Neural cell (in vitro differentiated cells): ENCODE data around the gene TRIM43B.

ENCODE experiments used
- EP300 ChIP-seq: fragments of 450-650 bp; conservative IDR thresholded peaks from 2 replicates; pipeline ENCODE4 v1.6.1; 2014; ENCODE audit warnings: antibody characterized with exemption, mild to moderate bottlenecking, moderate library complexity; ENCODE audit not compliant: poor library complexity, severe bottlenecking
- EZH2 ChIP-seq: fragments of 200-600, 300-800 bp; shearing (Covaris generic), sonication (generic); IDR thresholded peaks from 2 replicates; pipeline ENCODE4 v1.6.1; 2014; ENCODE audit warnings: antibody characterized with exemption, low read length, borderline replicate concordance, mild to moderate bottlenecking; ENCODE audit not compliant: insufficient read depth, poor library complexity, severe bottlenecking
- TF ChIP-seq, protein P1 (sequence below): IDR thresholded peaks from 2 replicates; pipeline ENCODE4 v1.6.1; 2012; ENCODE audit warnings: borderline replicate concordance
- TF ChIP-seq, protein P2 (sequence below): fragments of 450-650 bp; IDR thresholded peaks from 2 replicates; pipeline ENCODE4 v1.5.1; 2014; ENCODE audit warnings: antibody characterized with exemption, mild to moderate bottlenecking, moderate library complexity; ENCODE audit not compliant: poor library complexity, severe bottlenecking

DNA sequence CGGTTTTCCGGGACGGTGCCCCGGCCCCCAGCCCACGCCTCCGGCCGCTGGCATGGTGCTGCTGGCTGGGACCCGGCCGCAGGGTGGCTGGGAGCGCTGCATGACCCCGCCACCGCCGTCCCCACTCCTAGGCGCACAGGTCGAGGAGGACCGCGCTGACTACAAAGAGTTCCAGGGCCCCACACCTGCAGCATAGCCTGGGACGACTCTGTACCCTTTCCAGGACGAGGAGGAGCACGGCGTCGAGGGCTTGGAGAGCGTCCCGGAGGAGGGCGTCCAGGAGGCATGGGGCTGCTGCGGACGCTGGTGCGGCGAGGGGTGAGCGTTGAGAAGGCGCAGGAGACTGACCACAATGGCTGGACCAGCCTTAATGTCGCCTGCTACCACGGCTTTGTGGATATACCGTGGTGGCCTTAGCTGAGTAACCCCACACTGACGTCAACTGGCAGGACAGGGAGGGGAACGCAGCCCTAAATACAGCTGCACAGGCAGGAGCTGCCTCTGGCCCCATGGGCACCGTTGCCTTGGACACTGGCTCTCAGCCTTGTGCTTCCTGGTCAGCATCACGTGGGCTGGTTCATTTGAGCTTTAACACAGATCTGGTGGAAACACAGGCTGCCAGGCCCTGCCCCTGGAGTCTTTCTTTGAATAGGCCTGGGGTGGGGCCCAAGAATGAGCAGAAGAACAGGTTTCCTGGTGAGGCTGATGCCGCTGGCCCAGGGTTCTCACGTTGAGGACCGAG, 40.9 kb upstream of the TRIM43B start:
- TF ChIP-seq EP300 (no peak), EZH2 (no peak)
- TF ChIP-seq, protein P1, sequence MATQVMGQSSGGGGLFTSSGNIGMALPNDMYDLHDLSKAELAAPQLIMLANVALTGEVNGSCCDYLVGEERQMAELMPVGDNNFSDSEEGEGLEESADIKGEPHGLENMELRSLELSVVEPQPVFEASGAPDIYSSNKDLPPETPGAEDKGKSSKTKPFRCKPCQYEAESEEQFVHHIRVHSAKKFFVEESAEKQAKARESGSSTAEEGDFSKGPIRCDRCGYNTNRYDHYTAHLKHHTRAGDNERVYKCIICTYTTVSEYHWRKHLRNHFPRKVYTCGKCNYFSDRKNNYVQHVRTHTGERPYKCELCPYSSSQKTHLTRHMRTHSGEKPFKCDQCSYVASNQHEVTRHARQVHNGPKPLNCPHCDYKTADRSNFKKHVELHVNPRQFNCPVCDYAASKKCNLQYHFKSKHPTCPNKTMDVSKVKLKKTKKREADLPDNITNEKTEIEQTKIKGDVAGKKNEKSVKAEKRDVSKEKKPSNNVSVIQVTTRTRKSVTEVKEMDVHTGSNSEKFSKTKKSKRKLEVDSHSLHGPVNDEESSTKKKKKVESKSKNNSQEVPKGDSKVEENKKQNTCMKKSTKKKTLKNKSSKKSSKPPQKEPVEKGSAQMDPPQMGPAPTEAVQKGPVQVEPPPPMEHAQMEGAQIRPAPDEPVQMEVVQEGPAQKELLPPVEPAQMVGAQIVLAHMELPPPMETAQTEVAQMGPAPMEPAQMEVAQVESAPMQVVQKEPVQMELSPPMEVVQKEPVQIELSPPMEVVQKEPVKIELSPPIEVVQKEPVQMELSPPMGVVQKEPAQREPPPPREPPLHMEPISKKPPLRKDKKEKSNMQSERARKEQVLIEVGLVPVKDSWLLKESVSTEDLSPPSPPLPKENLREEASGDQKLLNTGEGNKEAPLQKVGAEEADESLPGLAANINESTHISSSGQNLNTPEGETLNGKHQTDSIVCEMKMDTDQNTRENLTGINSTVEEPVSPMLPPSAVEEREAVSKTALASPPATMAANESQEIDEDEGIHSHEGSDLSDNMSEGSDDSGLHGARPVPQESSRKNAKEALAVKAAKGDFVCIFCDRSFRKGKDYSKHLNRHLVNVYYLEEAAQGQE, result no peak
- TF ChIP-seq, protein P2, sequence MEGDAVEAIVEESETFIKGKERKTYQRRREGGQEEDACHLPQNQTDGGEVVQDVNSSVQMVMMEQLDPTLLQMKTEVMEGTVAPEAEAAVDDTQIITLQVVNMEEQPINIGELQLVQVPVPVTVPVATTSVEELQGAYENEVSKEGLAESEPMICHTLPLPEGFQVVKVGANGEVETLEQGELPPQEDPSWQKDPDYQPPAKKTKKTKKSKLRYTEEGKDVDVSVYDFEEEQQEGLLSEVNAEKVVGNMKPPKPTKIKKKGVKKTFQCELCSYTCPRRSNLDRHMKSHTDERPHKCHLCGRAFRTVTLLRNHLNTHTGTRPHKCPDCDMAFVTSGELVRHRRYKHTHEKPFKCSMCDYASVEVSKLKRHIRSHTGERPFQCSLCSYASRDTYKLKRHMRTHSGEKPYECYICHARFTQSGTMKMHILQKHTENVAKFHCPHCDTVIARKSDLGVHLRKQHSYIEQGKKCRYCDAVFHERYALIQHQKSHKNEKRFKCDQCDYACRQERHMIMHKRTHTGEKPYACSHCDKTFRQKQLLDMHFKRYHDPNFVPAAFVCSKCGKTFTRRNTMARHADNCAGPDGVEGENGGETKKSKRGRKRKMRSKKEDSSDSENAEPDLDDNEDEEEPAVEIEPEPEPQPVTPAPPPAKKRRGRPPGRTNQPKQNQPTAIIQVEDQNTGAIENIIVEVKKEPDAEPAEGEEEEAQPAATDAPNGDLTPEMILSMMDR, result no peak
